Sigmoid colon (tissue), 3 donors: ENCODE results near the gene RPS6KA5.

Source experiments
- POLR2A ChIP-seq, 2 donors: fragments of 450-650 bp; IDR thresholded peaks; one replicate each; pipeline ENCODE4 v1.6.1; 2016; ENCODE audit warnings: antibody characterized with exemption in 2 of 2, mild to moderate bottlenecking in 2 of 2, moderate library complexity in 2 of 2
- TF ChIP-seq, protein P1 (sequence below), 4 experiments: fragments of 450-650 bp in 3 of 4; fragments of 200-600 bp in 1 of 4; IDR thresholded peaks; one replicate each; pipeline ENCODE4 v1.5.1; 2016 to 2019; ENCODE audit warnings: antibody characterized with exemption in 4 of 4, mild to moderate bottlenecking in 3 of 4, moderate library complexity in 2 of 4

DNA sequence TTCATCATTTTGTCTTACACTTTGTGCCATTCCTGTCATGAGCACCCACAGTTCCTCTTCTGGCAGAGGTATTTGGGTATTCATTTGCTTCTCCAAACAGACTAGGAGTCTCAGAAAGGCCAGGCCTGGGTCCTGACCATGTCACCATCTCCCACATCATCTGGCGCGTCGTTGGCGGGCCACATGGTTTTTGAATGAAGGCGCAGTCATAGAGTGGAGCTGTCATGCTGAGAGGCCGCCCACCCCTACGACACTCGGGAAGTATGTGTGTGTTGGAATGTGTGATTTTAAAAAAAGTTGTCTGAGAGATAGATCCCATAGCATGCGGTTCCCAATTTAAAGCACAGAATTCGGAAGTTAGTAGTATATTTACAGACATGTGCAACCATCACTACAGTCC, 228.6 kb downstream of the RPS6KA5 start:
- no peak for TF ChIP-seq POLR2A (IDR thresholded peaks at IDR 0.05)
- TF ChIP-seq, protein P1, sequence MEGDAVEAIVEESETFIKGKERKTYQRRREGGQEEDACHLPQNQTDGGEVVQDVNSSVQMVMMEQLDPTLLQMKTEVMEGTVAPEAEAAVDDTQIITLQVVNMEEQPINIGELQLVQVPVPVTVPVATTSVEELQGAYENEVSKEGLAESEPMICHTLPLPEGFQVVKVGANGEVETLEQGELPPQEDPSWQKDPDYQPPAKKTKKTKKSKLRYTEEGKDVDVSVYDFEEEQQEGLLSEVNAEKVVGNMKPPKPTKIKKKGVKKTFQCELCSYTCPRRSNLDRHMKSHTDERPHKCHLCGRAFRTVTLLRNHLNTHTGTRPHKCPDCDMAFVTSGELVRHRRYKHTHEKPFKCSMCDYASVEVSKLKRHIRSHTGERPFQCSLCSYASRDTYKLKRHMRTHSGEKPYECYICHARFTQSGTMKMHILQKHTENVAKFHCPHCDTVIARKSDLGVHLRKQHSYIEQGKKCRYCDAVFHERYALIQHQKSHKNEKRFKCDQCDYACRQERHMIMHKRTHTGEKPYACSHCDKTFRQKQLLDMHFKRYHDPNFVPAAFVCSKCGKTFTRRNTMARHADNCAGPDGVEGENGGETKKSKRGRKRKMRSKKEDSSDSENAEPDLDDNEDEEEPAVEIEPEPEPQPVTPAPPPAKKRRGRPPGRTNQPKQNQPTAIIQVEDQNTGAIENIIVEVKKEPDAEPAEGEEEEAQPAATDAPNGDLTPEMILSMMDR (IDR thresholded peaks at IDR 0.05): no peak
